NB4 (cell line): Measurements from ENCODE around the gene BFSP2.

Source experiments
- TF ChIP-seq, protein P1 (sequence below): IDR thresholded peaks from one replicate; pipeline ENCODE4 v1.5.1; 2012; ENCODE audit warnings: low read depth, low read length
- TF ChIP-seq, protein P2 (sequence below): IDR thresholded peaks from 2 replicates; pipeline ENCODE4 v1.6.1; 2011; ENCODE audit warnings: low read depth, low read length

DNA sequence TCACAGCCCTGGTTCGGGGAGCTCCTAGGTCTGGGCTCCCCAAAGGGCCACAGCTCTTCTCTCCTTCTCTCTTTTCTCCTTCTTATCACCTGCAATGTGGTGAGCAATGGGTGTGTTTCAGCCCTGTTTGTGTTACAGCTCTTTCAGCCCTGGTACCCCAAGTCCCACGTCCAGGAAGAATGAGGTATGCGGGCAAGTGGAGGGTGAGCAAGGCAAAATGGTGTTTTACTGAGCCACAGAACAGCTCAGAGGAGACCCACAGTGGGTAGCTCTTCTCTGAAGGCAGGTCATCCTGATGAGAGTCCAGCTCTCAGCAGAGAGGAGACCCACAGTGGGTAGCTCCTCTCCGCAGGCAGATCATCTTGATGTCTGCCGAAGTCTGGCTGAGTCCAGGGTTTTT lies 86.8 kb downstream of the BFSP2 start:
- TF ChIP-seq, protein P1, sequence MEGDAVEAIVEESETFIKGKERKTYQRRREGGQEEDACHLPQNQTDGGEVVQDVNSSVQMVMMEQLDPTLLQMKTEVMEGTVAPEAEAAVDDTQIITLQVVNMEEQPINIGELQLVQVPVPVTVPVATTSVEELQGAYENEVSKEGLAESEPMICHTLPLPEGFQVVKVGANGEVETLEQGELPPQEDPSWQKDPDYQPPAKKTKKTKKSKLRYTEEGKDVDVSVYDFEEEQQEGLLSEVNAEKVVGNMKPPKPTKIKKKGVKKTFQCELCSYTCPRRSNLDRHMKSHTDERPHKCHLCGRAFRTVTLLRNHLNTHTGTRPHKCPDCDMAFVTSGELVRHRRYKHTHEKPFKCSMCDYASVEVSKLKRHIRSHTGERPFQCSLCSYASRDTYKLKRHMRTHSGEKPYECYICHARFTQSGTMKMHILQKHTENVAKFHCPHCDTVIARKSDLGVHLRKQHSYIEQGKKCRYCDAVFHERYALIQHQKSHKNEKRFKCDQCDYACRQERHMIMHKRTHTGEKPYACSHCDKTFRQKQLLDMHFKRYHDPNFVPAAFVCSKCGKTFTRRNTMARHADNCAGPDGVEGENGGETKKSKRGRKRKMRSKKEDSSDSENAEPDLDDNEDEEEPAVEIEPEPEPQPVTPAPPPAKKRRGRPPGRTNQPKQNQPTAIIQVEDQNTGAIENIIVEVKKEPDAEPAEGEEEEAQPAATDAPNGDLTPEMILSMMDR = no peak
- TF ChIP-seq, protein P2, sequence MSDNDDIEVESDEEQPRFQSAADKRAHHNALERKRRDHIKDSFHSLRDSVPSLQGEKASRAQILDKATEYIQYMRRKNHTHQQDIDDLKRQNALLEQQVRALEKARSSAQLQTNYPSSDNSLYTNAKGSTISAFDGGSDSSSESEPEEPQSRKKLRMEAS = no peak
